Measurements from ENCODE around the gene SGPP2.

SGPP2 gene

GRCh38 chr2:222561817-222562645 lies 137.7 kb downstream of the SGPP2 start:
- H3K4me3 ChIP-seq (ENCODE audit: low read length) = no peak overlapping the region
- H3K27me3 ChIP-seq (ENCODE audit: control insufficient read depth, low read length) = no peaks in the 10 kb centered on the region
- H4K20me1 ChIP-seq (ENCODE audit: control insufficient read depth, insufficient read depth, low read depth, low read length) = no peaks in the 10 kb centered on the region
- no peaks in the 10 kb centered on the region for H3K4me1 ChIP-seq (ENCODE audit: control insufficient read depth, low read length)
- no peaks in the 10 kb centered on the region for H3K9me3 ChIP-seq (ENCODE audit: control insufficient read depth, insufficient read depth, low read length)
- no peaks in the 10 kb centered on the region for H3K9me2 ChIP-seq (replicated peaks; ENCODE audit: control insufficient read depth, low read length)
- H3K27ac ChIP-seq (ENCODE audit: low read depth, low read length) = no peak overlapping the region
- no peaks in the 10 kb centered on the region for H3K79me2 ChIP-seq (ENCODE audit: control insufficient read depth, low read length)
- H3F3A ChIP-seq (ENCODE audit: control insufficient read depth, insufficient read depth) = no peaks in the 10 kb centered on the region
- no peak overlapping the region for H3K4me2 ChIP-seq (ENCODE audit: low read length)
- TF ChIP-seq CTCF (IDR thresholded peaks at IDR 0.05; ENCODE audit: low read depth, low read length, poor library complexity, severe bottlenecking) (peak; percentile 66), EZH2phosphoT487 (IDR thresholded peaks at IDR 0.05; ENCODE audit: borderline replicate concordance, low read length) (no peak)
- H3K36me3 ChIP-seq (ENCODE audit: control insufficient read depth, low read length) = peaks cover 10% of the 10 kb centered on the region

GRCh38 chr2:222563106-222563718 lies 138.9 kb downstream of the SGPP2 start:
- Histone ChIP-seq H3F3A (ENCODE audit: control insufficient read depth, insufficient read depth) (no peaks in the 10 kb centered on the region), H3K4me3 (ENCODE audit: low read length) (no peak overlapping the region), H3K9me3 (ENCODE audit: control insufficient read depth, insufficient read depth, low read length) (no peaks in the 10 kb centered on the region), H3K4me2 (ENCODE audit: low read length) (no peak overlapping the region), H3K27ac (ENCODE audit: low read depth, low read length) (no peak overlapping the region), H3K4me1 (ENCODE audit: control insufficient read depth, low read length) (no peaks in the 10 kb centered on the region), H3K36me3 (ENCODE audit: control insufficient read depth, low read length) (peaks cover 20% of the 10 kb centered on the region), H4K20me1 (ENCODE audit: control insufficient read depth, insufficient read depth, low read depth, low read length) (no peaks in the 10 kb centered on the region), H3K79me2 (ENCODE audit: control insufficient read depth, low read length) (no peaks in the 10 kb centered on the region), H3K9me2 (replicated peaks; ENCODE audit: control insufficient read depth, low read length) (no peaks in the 10 kb centered on the region), H3K27me3 (ENCODE audit: control insufficient read depth, low read length) (no peaks in the 10 kb centered on the region)
- TF ChIP-seq EZH2phosphoT487 (IDR thresholded peaks at IDR 0.05; ENCODE audit: borderline replicate concordance, low read length) (no peak), CTCF (IDR thresholded peaks at IDR 0.05; ENCODE audit: low read depth, low read length, poor library complexity, severe bottlenecking) (no peak)

GRCh38 chr2:222563936-222564335 lies 139.6 kb downstream of the SGPP2 start:
- Histone ChIP-seq H3K9me2 (replicated peaks; ENCODE audit: control insufficient read depth, low read length) (no peaks in the 10 kb centered on the region), H3K4me3 (ENCODE audit: low read length) (no peak overlapping the region), H3K4me1 (ENCODE audit: control insufficient read depth, low read length) (no peaks in the 10 kb centered on the region), H3K4me2 (ENCODE audit: low read length) (no peak overlapping the region), H3K79me2 (ENCODE audit: control insufficient read depth, low read length) (no peaks in the 10 kb centered on the region), H3K27me3 (ENCODE audit: control insufficient read depth, low read length) (no peaks in the 10 kb centered on the region), H3K36me3 (ENCODE audit: control insufficient read depth, low read length) (peaks cover 23% of the 10 kb centered on the region), H3K9me3 (ENCODE audit: control insufficient read depth, insufficient read depth, low read length) (no peaks in the 10 kb centered on the region), H3K27ac (ENCODE audit: low read depth, low read length) (no peak overlapping the region), H3F3A (ENCODE audit: control insufficient read depth, insufficient read depth) (no peaks in the 10 kb centered on the region), H4K20me1 (ENCODE audit: control insufficient read depth, insufficient read depth, low read depth, low read length) (no peaks in the 10 kb centered on the region)
- no peak for TF ChIP-seq EZH2phosphoT487 (IDR thresholded peaks at IDR 0.05; ENCODE audit: borderline replicate concordance, low read length)
- no peak for TF ChIP-seq CTCF (IDR thresholded peaks at IDR 0.05; ENCODE audit: low read depth, low read length, poor library complexity, severe bottlenecking)

All from DOHH2 (cell line).